AG10803 (cell line): Measurements from ENCODE around the gene THSD4.
"Not testable (repeated sequence)": the region's sequence is repeated elsewhere in the genome, so short reads cannot be mapped to it uniquely, and the experiment has no call there.

ENCODE experiments used
- DNase-seq: peaks from one replicate; pipeline ENCODE4 v3.0.0; 2010; ENCODE audit warnings: low read depth
- H3K4me3 ChIP-seq: 2 replicates; pipeline ENCODE4 v1.5.1; 2011; ENCODE audit warnings: mild to moderate bottlenecking, low read length, control low read depth
- TF ChIP-seq, protein P1 (sequence below): conservative IDR thresholded peaks from 2 replicates; pipeline ENCODE4 v1.5.1; 2011; ENCODE audit warnings: mild to moderate bottlenecking, low read length, control low read depth, inconsistent platforms

THSD4 gene

GRCh38 chr15:71207141-71207540 lies 91.9 kb downstream of the THSD4 start:
- no peak overlapping the region for H3K4me3 ChIP-seq
- TF ChIP-seq, protein P1, sequence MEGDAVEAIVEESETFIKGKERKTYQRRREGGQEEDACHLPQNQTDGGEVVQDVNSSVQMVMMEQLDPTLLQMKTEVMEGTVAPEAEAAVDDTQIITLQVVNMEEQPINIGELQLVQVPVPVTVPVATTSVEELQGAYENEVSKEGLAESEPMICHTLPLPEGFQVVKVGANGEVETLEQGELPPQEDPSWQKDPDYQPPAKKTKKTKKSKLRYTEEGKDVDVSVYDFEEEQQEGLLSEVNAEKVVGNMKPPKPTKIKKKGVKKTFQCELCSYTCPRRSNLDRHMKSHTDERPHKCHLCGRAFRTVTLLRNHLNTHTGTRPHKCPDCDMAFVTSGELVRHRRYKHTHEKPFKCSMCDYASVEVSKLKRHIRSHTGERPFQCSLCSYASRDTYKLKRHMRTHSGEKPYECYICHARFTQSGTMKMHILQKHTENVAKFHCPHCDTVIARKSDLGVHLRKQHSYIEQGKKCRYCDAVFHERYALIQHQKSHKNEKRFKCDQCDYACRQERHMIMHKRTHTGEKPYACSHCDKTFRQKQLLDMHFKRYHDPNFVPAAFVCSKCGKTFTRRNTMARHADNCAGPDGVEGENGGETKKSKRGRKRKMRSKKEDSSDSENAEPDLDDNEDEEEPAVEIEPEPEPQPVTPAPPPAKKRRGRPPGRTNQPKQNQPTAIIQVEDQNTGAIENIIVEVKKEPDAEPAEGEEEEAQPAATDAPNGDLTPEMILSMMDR = no peak
- DNase-seq = no peak

- peak; percentile 39 for DNase-seq
- TF ChIP-seq, protein P1 = no peak
- H3K4me3 ChIP-seq = no peak overlapping the region
Observed at GRCh38 chr15:71212146-71212545, 96.9 kb downstream of the THSD4 start.

DNA sequence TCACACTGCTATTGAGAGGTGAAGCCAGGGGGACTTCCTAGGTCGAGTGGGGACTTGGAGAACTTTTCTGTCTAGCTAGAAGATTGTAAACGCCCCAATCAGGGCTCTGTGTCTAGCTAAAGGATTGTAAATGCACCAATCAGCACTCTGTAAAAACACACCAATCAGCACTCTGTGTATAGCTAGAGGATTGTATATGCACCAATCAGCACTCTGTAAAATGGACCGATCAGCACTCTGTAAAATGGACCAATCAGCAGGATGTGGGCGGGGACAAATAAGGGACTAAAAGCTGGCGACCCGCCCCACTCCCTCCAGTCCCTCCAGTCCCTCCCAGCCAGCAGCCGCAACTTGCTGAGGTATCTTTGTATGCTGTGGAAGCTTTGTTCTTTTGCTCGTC lies 98.7 kb downstream of the THSD4 start:
- DNase-seq, H3K4me3 ChIP-seq: not testable (repeated sequence)

GRCh38 chr15:71215126-71215894 lies 100.0 kb downstream of the THSD4 start:
- no peak for DNase-seq
- H3K4me3 ChIP-seq = no peak overlapping the region
- TF ChIP-seq, protein P1 = no peak

DNA sequence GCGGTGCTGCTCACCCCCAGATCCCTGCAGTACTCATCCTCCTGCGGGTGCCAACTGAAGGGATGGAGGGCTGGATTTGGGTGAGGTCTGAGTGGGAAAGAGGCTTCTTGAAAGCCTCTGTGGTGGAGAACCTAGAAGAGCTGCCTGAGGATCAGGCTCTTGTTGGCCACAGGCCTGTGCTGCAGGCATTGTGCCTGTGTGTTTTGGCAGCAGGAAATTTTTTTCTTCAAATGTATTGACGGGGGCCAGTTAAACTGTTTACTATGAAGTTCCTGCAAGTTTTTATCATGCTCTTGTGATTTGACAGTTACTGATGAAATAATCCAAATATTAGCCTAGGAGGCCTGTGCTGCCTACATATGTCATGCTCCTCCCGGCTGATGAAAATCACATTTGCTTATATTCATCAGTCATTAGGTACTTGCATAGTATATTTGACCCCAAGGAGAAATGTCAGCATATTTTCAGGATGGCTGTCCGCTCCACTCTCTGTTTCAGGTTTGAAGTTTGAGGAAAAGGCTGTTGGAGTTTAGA lies 103.1 kb downstream of the THSD4 start:
- no peak overlapping the region for H3K4me3 ChIP-seq
- TF ChIP-seq, protein P1 = no peak
- DNase-seq = no peak

DNA sequence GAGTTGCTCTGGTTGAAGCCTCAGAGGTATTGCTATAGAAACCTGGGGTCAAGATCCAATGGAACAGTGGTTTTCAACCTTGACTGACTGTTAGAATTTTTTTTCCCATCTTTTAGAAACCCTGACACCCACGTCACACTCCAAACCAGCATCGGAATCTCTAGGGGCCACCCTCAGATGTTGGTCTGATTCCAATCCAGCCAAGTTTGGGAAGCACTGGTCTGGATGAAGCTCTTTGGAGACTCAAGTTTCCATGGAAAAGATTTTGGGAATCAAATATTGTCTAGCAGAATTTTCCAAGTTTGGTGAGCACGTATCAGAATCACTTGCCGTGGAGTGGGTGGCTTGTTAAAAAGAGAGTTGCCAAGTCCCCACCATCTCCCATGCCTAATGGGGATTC lies 103.8 kb downstream of the THSD4 start:
- no peak for DNase-seq
- H3K4me3 ChIP-seq = no peak overlapping the region
- TF ChIP-seq, protein P1 = no peak

DNA sequence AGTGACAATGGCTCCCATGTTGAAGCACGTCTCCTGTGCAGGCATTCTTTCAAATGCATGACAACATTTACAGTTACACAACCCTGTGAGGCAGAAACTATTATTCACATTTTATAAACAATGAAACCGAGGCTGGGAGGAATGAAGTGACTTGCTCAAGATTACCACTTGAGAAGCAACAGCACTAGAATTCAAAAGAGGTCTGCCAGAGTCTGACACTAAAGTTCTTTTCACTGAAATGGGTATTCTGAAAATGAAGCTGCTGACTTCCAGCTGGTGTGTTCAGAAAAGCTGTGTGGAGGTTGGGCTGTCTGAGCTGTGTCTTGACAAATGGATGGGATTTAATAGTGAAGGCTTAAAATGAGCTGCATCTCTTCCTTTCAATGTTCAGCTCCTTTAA lies 104.4 kb downstream of the THSD4 start:
- DNase-seq = peak; percentile 84
- no peak overlapping the region for H3K4me3 ChIP-seq
- TF ChIP-seq, protein P1 = no peak
